Prostate gland (tissue), 2 donors: ENCODE results near the gene YTHDF1. TPM values are rescaled to one million over a fixed set of nuclear protein-coding genes. Genes with fewer than 3 reads are reported as not detected.

Experiments
- DNase-seq: peaks from one replicate; pipeline ENCODE4 v3.0.0-alpha.2; 2019; ENCODE audit warnings: low spot score
- H3K27ac ChIP-seq, 2 donors: fragments of 200-600 bp; sonication (generic); 2 replicates each; pipeline ENCODE4 v1.5.1; 2017 to 2019
- H3K27me3 ChIP-seq: fragments of 200-600 bp; sonication (generic); replicated peaks from 2 replicates; pipeline ENCODE4 v1.5.1; 2019; ENCODE audit not compliant: insufficient read depth
- H3K36me3 ChIP-seq, 2 donors: fragments of 200-600 bp; sonication (generic); 1 replicate in 1 of 2; 2 replicates in 1 of 2; pipeline versions ENCODE4 v1.5.1 to v1.8.1; 2017 to 2019
- H3K4me1 ChIP-seq: fragments of 200-600 bp; sonication (generic); replicated peaks from 2 replicates; pipeline ENCODE4 v1.5.1; 2019
- H3K4me3 ChIP-seq, 2 donors: fragments of 200-600 bp; sonication (generic); 2 replicates each; pipeline ENCODE4 v1.5.1; 2017 to 2019
- H3K9me3 ChIP-seq: fragments of 200-600 bp; sonication (generic); 2 replicates; pipeline ENCODE4 v1.5.1; 2017
- CTCF ChIP-seq, 4 experiments: fragments of 200-600 bp in 2 of 4; fragments of 450-650 bp in 2 of 4; sonication (generic) in 2 of 4; IDR thresholded peaks; 1 replicate in 3 of 4; 2 replicates in 1 of 4; pipeline ENCODE4 v1.5.1; 2016 to 2019; ENCODE audit warnings: antibody characterized with exemption in 4 of 4, mild to moderate bottlenecking in 2 of 4, moderate library complexity in 2 of 4
- POLR2A ChIP-seq: fragments of 450-650 bp; IDR thresholded peaks from one replicate; pipeline ENCODE4 v1.6.1; 2016; ENCODE audit warnings: antibody characterized with exemption, mild to moderate bottlenecking
- POLR2AphosphoS5 ChIP-seq: sonication (generic); formaldehyde crosslinking; IDR thresholded peaks from one replicate; pipeline ENCODE4 v1.6.1; 2017; ENCODE audit warnings: antibody characterized with exemption
- WGBS: methylation state at CpG from one replicate; pipeline ENCODE4 v1.1.5; 2018; 5-methylcytosine and 5-hydroxymethylcytosine counted together
- intact Hi-C: fragments of 100-400 bp; cut with DNase I; formaldehyde crosslinking; loops from one replicate; pipeline ENCODE4 v1.14.2; 2022
- total RNA-seq, 2 donors: library from RNA; depleted of rRNA; stranded (reverse); fragments of >200 nt; gene quantifications; one replicate each; pipeline ENCODE4 v1.1.0, GENCODE V29; 2016

The YTHDF1 gene
- total RNA-seq, 2 donors from 2014 or later = 28.8 to 46.0 TPM

GRCh38 chr20:63254606-63255384 is 38.9 kb upstream of the YTHDF1 start:
- no peak for DNase-seq
- TF ChIP-seq POLR2AphosphoS5 (no peak), POLR2A (no peak), CTCF (IDR thresholded peaks at IDR 0.05) (no peak)
- H3K9me3 ChIP-seq = no peaks in the 10 kb centered on the region
- WGBS = 45% methylated on average over 24 of the region's 56 CpGs
- intact Hi-C loops = no loop called here
- H3K27ac ChIP-seq = no peak overlapping the region
- H3K4me1 ChIP-seq = no peaks in the 10 kb centered on the region
- no peaks in the 10 kb centered on the region for H3K36me3 ChIP-seq
- H3K27me3 ChIP-seq = peaks cover 20% of the 10 kb centered on the region
- no peak overlapping the region for H3K4me3 ChIP-seq

DNA sequence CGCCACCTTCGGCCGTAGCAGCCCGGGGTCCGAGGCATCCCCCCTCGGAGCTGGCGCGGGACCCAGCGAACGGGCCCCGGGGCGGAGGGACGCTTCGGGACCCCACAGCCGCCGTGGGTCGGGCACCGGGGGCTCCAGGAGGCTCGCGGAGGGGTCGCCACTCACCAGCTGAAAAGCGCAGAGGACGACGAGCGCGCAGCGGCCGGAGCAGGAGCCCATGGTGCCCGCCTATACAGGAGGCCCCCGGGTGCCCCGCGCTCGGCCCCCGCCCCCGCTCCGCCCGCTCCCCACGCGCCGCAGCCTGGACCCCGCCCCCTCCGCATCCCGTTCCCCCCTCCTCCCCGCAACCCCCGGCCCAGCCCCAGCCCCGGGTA is 38.3 kb upstream of the YTHDF1 start, which contains the start of gene NKAIN4:
Gene NKAIN4, minus strand, starts transcription at position 232 of the 374 bp plus-strand sequence. Its CDS starts 13 bp downstream, at position 219.
- Histone ChIP-seq H3K36me3 (no peaks in the 10 kb centered on the region), H3K27me3 (peaks cover 20% of the 10 kb centered on the region), H3K4me1 (no peaks in the 10 kb centered on the region), H3K4me3 (peak within 1 kb of the TSS; percentile 12 to 26), H3K9me3 (no peaks in the 10 kb centered on the region), H3K27ac (no peak within 1 kb of the TSS)
- DNase-seq = no peak
- 0% methylated on average over 1 of the region's 46 CpGs for WGBS
- TF ChIP-seq CTCF (IDR thresholded peaks at IDR 0.05) = no peak
- TF ChIP-seq POLR2A = no peak
- no peak for TF ChIP-seq POLR2AphosphoS5
- intact Hi-C loops = no loop called here

DNA sequence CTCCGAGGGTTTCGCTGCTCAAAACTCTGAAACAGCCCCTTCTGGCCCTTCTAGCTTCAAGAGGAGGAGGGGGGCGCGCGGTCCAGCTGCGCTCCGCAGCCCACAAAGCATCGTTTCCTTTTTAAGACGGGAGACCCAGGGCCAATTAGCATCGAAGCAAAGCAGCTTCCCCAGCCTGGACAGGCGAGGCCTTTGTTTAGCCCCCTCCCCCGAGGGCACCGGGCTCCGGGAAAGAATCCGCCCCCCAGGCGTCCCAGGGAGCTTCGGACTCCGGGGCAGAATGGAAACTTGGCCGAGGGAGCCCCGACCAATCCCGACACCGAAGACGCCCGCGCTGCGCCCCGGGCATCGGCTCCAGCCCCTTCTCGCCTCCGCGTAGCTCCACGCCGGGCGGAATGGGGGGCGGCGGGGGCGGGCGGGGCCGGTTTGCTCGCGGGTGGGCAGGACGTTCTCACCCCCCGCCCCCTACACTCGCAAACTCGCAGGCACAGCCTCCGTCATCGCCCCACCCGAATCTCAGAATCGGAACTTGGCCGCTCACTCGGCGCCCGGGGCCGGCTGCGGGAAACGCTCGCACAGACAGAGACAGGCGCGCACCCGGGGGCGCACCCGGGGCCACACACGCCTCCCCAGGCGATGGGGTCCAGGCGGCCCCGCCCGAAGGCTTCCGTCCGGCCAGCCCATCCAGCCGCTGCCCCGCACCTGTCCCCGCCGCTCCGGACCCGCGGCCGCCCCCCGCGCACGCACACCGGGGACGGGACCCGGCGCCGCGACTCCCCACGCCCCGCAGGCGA is 37.7 kb upstream of the YTHDF1 start:
- Histone ChIP-seq H3K4me3 (peak overlapping the region; percentile 12 to 26), H3K9me3 (no peaks in the 10 kb centered on the region), H3K36me3 (no peaks in the 10 kb centered on the region), H3K4me1 (no peaks in the 10 kb centered on the region), H3K27me3 (peaks cover 25% of the 10 kb centered on the region), H3K27ac (no peak overlapping the region)
- under 1% methylated on average over 82 of the region's 89 CpGs for WGBS
- DNase-seq = no peak
- intact Hi-C loops = no loop called here
- TF ChIP-seq POLR2AphosphoS5 (no peak), CTCF (IDR thresholded peaks at IDR 0.05) (no peak), POLR2A (no peak)

- no peaks in the 10 kb centered on the region for H3K9me3 ChIP-seq
- H3K4me1 ChIP-seq = no peaks in the 10 kb centered on the region
- no peak for DNase-seq
- H3K4me3 ChIP-seq = peak overlapping the region in 1 of 2 donors; percentile 26
- H3K36me3 ChIP-seq = no peaks in the 10 kb centered on the region
- H3K27ac ChIP-seq = no peak overlapping the region
- WGBS = 42% methylated on average over 16 of the region's 16 CpGs
- TF ChIP-seq POLR2A = no peak
- no peak for TF ChIP-seq CTCF (IDR thresholded peaks at IDR 0.05)
- TF ChIP-seq POLR2AphosphoS5 = no peak
- intact Hi-C loops = no loop called here
- peaks cover 25% of the 10 kb centered on the region for H3K27me3 ChIP-seq
Measured at GRCh38 chr20:63253065-63253437, 37.1 kb upstream of the YTHDF1 start.
